Measurements from ENCODE around the gene TBC1D22A. TPM values are rescaled to one million over a fixed set of nuclear protein-coding genes. Genes with fewer than 3 reads are reported as not detected.

Gene TBC1D22A
- total and polyA plus RNA-seq, 9 of the 15 experiments (the other 6 are each of a cell fraction or from before 2014, with no cell fraction given) = 0.20 to 11.5 (median 5.2) TPM

- no peak for TF ChIP-seq ZBTB34 (CRISPR knock-in tag; IDR thresholded peaks at IDR 0.05)
- no peak for TF ChIP-seq KLF6 (CRISPR knock-in tag; IDR thresholded peaks at IDR 0.05; ENCODE audit: borderline replicate concordance)
Measured at GRCh38 chr22:47171441-47172221, 409.2 kb downstream of the TBC1D22A start (continued).

- H3K9ac ChIP-seq (ENCODE audit: insufficient read depth in 1 of 2, low read depth in 2 of 2, low read length in 2 of 2) = no peak overlapping the region
- ATAC-seq (no peak), FAIRE-seq (no peak), DNase-seq (ENCODE audit: extremely low read depth in 1 of 4, low spot score in 3 of 4) (no peak)
- POLR2A ChIA-PET = no interaction called here
- H3K27ac ChIP-seq (ENCODE audit: extremely low read depth, low read depth, low read length) = no peak overlapping the region
- no peaks in the 10 kb centered on the region for H3K9me3 ChIP-seq (replicated peaks; ENCODE audit: control insufficient read depth, insufficient read depth, low read depth, low read length)
- 40% methylated on average over 17 of the region's 21 CpGs for WGBS (ENCODE audit: insufficient coverage, low coverage, missing lambda C conversion rate)
- no peak overlapping the region for H3K4me3 ChIP-seq
- no peak overlapping the region for H3K4me2 ChIP-seq (ENCODE audit: insufficient read depth, low read length)
- no peaks in the 10 kb centered on the region for H4K20me1 ChIP-seq (replicated peaks; ENCODE audit: control insufficient read depth, insufficient read depth, low read length)
- peaks cover 0 to 6% of the 10 kb centered on the region in 2 experiments; a peak in 2 of 5 replicates for H3K4me1 ChIP-seq (replicated peaks in 1 of 2; ENCODE audit: control insufficient read depth in 2 of 2, insufficient read depth in 2 of 2, low read length in 2 of 2)
- CTCF ChIA-PET (ENCODE audit: low intra/inter-chr PET ratio) = no interaction called here
- no peaks in the 10 kb centered on the region for H3K27me3 ChIP-seq (ENCODE audit: control insufficient read depth in 2 of 2, insufficient read depth in 2 of 2, low read length in 2 of 2)
- in situ Hi-C loops (cut with MboI) = no loop called here
- no peaks in the 10 kb centered on the region for H3K79me2 ChIP-seq (ENCODE audit: control insufficient read depth, insufficient read depth, low read length)
- intact Hi-C loops (cut with micrococcal nuclease) = no loop called here
- BruUV-seq (replicated peaks) = no TSS peak
- H3K9me1 ChIP-seq (ENCODE audit: control insufficient read depth, insufficient read depth, low read length) = no peaks in the 10 kb centered on the region
- no peak overlapping the region for H2AFZ ChIP-seq (ENCODE audit: low read depth, low read length)
- H3K36me3 ChIP-seq (ENCODE audit: control insufficient read depth, insufficient read depth, low read length) = no peaks in the 10 kb centered on the region
- TF ChIP-seq PATZ1 (CRISPR knock-in tag; IDR thresholded peaks at IDR 0.05; ENCODE audit: borderline replicate concordance) (no peak), ATF1 (CRISPR knock-in tag; IDR thresholded peaks at IDR 0.05) (no peak), ATF1 (tag; IDR thresholded peaks at IDR 0.05) (no peak), SAFB (IDR thresholded peaks at IDR 0.05; ENCODE audit: borderline replicate concordance, low read depth, low read length) (no peak), MLX (CRISPR knock-in tag; conservative IDR thresholded peaks at IDR 0.05) (no peak), CBX5 (IDR thresholded peaks at IDR 0.05; ENCODE audit: borderline replicate concordance, low read depth) (no peak), ZNF717 (CRISPR knock-in tag; IDR thresholded peaks at IDR 0.05) (no peak), NFE2L1 (tag; IDR thresholded peaks at IDR 0.05; ENCODE audit: borderline replicate concordance, low read depth) (no peak), PBX2 (CRISPR knock-in tag; IDR thresholded peaks at IDR 0.05; ENCODE audit: low read depth) (no peak), PBX2 (tag; conservative IDR thresholded peaks at IDR 0.05; ENCODE audit: low read depth) (no peak)
Measured at GRCh38 chr22:47172771-47173534, 410.5 kb downstream of the TBC1D22A start.

Measured in K562 (cell line).